Kidney epithelial cell (primary cell): Measurements from ENCODE around the gene SLC6A12. TPM values are rescaled to one million over a fixed set of nuclear protein-coding genes. Genes with fewer than 3 reads are reported as not detected.

Experiments used
- DNase-seq: peaks from one replicate; pipeline ENCODE4 v3.0.0-alpha.2; 2010; ENCODE audit warnings: low read depth
- H3K27me3 ChIP-seq: 2 replicates; pipeline ENCODE4 v1.6.0; 2011; ENCODE audit warnings: low read length; ENCODE audit not compliant: control insufficient read depth, insufficient read depth
- H3K36me3 ChIP-seq: 2 replicates; pipeline ENCODE4 v1.5.1; 2011; ENCODE audit warnings: low read length; ENCODE audit not compliant: control insufficient read depth, insufficient read depth
- H3K4me3 ChIP-seq: 2 replicates; pipeline ENCODE4 v1.5.1; 2011; ENCODE audit warnings: low read depth, mild to moderate bottlenecking, control low read depth, low read length
- total RNA-seq: library from RNA; depleted of rRNA; stranded (reverse); fragments of >200 nt; gene quantifications from 2 replicates; pipeline ENCODE4 v1.2.3, GENCODE V29; 2015
- TF ChIP-seq, protein P1 (sequence below): IDR thresholded peaks from 2 replicates; pipeline ENCODE4 v1.5.1; 2011; ENCODE audit warnings: mild to moderate bottlenecking, moderate library complexity, low read length, control low read depth, inconsistent platforms; ENCODE audit not compliant: insufficient read depth, poor library complexity, severe bottlenecking

The SLC6A12 gene
- total RNA-seq, 1 donor from 2014 or later = not detected

DNA sequence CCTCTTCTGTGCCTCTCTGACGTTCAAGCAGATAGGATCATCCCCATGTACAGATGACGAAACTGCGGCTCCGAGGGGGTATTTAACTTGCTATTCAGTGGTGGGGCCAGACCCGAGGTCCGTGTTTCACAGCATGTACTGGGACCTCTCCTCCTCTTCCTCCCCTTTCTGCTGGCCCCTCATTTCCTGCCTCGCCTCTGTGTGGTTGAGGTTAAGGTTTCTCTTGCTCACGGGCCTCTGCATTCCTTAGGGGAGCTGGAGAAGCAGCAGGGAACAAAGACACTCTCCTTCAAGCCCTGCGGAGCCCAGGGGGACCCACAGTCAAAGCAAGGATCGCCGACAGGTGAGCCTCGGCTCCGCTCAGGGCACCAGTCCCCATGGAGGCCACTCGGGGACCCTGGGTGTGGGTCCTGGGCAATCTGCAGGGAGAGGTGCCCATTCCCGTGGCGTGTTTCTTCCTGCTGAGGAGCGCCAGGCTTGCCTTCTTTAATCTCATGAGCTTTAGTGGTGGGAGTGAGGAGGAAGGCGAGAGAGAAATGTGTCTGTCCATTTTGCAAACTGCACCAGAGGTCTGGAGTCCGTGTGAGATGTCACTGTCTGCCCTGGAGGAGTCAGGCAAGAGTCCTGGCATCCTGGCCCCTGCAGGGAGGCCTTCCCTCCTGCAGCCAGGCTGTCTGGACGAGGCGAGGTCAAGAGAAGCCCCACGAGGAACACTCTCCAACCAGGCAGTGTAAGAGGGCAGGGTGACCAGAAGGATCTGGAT lies 45.0 kb downstream of the SLC6A12 start:
- Histone ChIP-seq H3K36me3 (no peaks in the 10 kb centered on the region), H3K27me3 (peaks cover 12% of the 10 kb centered on the region), H3K4me3 (no peak overlapping the region)
- TF ChIP-seq, protein P1, sequence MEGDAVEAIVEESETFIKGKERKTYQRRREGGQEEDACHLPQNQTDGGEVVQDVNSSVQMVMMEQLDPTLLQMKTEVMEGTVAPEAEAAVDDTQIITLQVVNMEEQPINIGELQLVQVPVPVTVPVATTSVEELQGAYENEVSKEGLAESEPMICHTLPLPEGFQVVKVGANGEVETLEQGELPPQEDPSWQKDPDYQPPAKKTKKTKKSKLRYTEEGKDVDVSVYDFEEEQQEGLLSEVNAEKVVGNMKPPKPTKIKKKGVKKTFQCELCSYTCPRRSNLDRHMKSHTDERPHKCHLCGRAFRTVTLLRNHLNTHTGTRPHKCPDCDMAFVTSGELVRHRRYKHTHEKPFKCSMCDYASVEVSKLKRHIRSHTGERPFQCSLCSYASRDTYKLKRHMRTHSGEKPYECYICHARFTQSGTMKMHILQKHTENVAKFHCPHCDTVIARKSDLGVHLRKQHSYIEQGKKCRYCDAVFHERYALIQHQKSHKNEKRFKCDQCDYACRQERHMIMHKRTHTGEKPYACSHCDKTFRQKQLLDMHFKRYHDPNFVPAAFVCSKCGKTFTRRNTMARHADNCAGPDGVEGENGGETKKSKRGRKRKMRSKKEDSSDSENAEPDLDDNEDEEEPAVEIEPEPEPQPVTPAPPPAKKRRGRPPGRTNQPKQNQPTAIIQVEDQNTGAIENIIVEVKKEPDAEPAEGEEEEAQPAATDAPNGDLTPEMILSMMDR = no peak
- DNase-seq = no peak

DNA sequence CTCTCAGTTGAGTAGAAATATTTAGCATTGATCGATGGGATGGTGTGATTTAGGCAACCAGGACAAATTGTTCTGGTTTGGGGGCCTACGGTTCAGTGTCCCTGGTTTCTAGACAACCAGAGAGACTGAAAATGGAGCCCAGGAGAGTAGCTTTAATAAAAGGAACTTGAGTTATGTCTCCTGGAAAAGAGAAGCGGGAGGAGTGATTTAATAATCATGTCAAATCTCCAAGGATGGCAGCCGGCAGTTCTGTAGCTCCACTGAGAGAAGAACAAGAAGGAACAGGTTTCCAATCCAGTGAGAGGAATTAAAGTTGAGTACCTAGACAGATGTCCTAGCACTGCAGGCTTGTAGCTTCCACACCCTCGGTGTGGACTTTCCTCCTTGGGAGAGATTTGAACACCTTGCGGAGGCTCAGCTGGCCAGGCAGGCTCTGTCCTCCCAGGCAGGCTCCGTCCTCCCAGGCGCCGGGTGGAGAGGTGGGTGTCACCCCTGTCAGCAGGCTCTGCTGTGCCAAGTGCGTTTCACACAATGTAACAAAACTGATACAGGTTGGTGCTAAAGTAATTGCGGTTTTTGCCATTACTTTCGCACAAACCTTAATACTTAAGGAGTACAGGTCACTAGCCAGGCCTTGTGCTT lies 45.9 kb downstream of the SLC6A12 start:
- H3K36me3 ChIP-seq = no peaks in the 10 kb centered on the region
- TF ChIP-seq, protein P1 = no peak
- DNase-seq = no peak
- peaks cover 5% of the 10 kb centered on the region for H3K27me3 ChIP-seq
- H3K4me3 ChIP-seq = no peak overlapping the region

DNA sequence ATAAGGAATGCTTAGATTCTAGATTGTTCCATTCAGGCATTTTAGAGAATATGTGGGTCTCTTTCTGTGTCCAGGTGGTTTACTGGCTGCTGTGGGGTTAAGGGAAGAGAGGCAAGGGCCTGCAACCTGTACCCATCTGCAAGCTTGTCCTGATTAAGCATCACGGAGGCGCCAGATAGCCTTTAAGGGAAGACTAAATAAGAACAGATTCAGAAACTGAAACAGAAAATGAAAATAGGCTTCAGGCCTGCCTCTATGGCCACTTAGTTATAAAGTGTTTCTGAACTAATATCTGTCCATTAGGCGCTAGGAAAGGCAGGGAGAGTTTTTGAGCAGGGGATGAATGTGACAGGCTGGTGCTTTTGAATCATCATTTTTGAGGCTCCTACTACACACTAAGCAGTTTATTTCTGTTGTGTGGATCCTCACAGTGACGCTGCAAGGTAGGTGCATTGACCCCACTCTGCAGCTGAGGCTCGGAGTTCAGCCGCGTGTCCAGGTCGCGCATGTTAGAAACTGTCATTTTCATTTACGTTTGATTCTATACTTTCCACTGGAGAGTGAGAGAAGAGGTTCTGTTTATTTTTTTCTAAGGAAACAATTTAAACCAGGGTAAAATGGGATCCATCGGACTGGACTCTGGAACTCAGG lies 47.4 kb downstream of the SLC6A12 start:
- DNase-seq = no peak
- Histone ChIP-seq H3K27me3 (peaks cover 2% of the 10 kb centered on the region), H3K36me3 (no peaks in the 10 kb centered on the region), H3K4me3 (no peak overlapping the region)
- TF ChIP-seq, protein P1 = no peak

DNA sequence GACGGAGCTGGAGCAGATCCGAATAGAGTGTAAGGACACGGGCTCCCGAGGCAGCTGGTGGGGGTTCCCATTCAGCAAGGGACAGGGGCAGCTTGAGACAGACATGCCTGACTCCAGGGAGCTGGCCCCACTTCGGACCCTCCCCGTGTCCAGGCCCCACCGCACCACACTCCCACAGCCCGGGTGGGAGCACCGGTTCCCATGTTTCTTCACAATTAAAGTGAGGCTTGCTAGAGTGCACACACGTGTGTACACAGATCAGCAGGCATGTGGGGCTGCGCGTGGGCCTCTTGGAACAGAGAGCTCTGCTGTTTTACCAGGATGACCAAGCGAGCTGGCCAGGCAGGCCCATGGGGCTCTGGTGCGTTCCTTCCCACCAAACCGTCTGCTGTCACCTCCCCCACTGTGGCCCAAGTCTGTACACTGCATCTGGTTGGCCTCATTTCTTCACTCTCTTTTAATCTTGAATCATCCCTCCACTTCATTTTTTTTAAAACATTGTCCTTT lies 48.0 kb downstream of the SLC6A12 start:
- no peak overlapping the region for H3K4me3 ChIP-seq
- H3K36me3 ChIP-seq = no peaks in the 10 kb centered on the region
- TF ChIP-seq, protein P1 = no peak
- DNase-seq = no peak
- H3K27me3 ChIP-seq = peaks cover 2% of the 10 kb centered on the region

DNA sequence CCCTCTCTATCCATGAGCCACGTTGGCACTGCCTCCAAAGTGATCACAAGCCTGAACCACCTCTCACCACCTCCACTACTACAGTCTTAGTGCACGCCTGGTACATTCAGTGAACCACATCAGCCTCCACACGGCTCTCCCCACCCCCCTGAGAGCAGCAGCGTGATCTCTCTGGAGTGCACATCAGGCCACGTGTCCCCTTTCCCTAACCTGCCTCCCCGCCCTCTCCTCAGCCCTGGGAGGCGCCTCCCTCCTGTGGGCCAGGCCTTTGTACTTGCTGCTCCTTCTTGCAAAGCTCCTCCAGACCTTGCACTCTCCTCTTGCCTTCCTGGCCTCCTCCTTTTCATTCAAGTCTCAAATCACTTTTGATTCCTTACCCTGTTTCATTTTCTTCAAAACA lies 49.8 kb downstream of the SLC6A12 start:
- no peak overlapping the region for H3K4me3 ChIP-seq
- no peak for DNase-seq
- H3K36me3 ChIP-seq = no peaks in the 10 kb centered on the region
- peaks cover 2% of the 10 kb centered on the region for H3K27me3 ChIP-seq
- TF ChIP-seq, protein P1 = no peak
